Neural progenitor cell (in vitro differentiated cells): ENCODE data around the gene KLK10.

Experiments
- EZH2 ChIP-seq: fragments of 200-600 bp; sonication (generic); IDR thresholded peaks from 2 replicates; pipeline ENCODE4 v1.6.1; 2017; ENCODE audit warnings: antibody characterized with exemption, mild to moderate bottlenecking, moderate library complexity
- TF ChIP-seq, protein P1 (sequence below): fragments of 200-600 bp; sonication (generic); IDR thresholded peaks from 2 replicates; pipeline ENCODE4 v1.5.1; 2017; ENCODE audit warnings: antibody characterized with exemption, mild to moderate bottlenecking

DNA sequence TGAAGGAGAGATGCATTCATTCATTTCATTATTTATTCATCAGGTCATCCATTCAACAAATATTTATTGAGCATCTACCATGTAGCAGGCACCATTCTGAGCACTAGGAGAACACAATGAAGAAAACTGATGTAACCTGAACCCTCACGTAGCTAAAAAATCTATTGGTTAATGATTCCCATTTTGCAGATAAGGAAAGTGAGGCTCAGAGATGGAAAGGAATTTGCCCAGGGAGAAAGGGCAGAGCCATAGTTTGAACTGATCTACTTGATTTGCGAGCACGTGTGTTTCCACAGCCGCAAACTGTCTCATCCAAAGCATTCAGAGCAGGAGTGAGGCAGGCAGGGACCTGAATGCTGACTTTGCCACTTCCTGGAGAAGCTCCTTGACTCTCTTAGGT lies 20.8 kb downstream of the KLK10 start:
- TF ChIP-seq, protein P1, sequence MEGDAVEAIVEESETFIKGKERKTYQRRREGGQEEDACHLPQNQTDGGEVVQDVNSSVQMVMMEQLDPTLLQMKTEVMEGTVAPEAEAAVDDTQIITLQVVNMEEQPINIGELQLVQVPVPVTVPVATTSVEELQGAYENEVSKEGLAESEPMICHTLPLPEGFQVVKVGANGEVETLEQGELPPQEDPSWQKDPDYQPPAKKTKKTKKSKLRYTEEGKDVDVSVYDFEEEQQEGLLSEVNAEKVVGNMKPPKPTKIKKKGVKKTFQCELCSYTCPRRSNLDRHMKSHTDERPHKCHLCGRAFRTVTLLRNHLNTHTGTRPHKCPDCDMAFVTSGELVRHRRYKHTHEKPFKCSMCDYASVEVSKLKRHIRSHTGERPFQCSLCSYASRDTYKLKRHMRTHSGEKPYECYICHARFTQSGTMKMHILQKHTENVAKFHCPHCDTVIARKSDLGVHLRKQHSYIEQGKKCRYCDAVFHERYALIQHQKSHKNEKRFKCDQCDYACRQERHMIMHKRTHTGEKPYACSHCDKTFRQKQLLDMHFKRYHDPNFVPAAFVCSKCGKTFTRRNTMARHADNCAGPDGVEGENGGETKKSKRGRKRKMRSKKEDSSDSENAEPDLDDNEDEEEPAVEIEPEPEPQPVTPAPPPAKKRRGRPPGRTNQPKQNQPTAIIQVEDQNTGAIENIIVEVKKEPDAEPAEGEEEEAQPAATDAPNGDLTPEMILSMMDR: no peak
- no peak for TF ChIP-seq EZH2
